ENCODE data around the gene MFSD6. TPM values are rescaled to one million over a fixed set of nuclear protein-coding genes. Genes with fewer than 3 reads are reported as not detected.

MFSD6 gene
- polyA plus RNA-seq, 1 of the 3 experiments (the other 2 are of a cell fraction): 15.1 TPM

- peaks cover 0 to 12% of the 10 kb centered on the region in 2 experiments for H3K36me3 ChIP-seq (replicated peaks in 1 of 2; ENCODE audit: control insufficient read depth in 1 of 2, insufficient read depth in 2 of 2, low read length in 1 of 2)
- H3F3A ChIP-seq (replicated peaks; ENCODE audit: insufficient read depth): no peaks in the 10 kb centered on the region
- H3K27ac ChIP-seq (ENCODE audit: low read depth in 2 of 2, low read length in 1 of 2): no peak overlapping the region
- no peak for TF ChIP-seq RAD21 (IDR thresholded peaks at IDR 0.05; ENCODE audit: low read length)
- no peak for TF ChIP-seq GABPA (IDR thresholded peaks at IDR 0.05; ENCODE audit: low read depth)
- TF ChIP-seq ZBTB33 (IDR thresholded peaks at IDR 0.05; ENCODE audit: borderline replicate concordance, low read depth): no peak
- TF ChIP-seq MEF2A (IDR thresholded peaks at IDR 0.05; ENCODE audit: borderline replicate concordance, low read depth): no peak
- no peak for TF ChIP-seq NFIC (IDR thresholded peaks at IDR 0.05; ENCODE audit: borderline replicate concordance)
- no peak for TF ChIP-seq TAF1 (IDR thresholded peaks at IDR 0.05; ENCODE audit: borderline replicate concordance, low read depth, low read length)
- TF ChIP-seq TEAD4 (IDR thresholded peaks at IDR 0.05; ENCODE audit: borderline replicate concordance, insufficient read depth): no peak
- TF ChIP-seq JUND (IDR thresholded peaks at IDR 0.05): no peak
- no peak for TF ChIP-seq FOXM1 (IDR thresholded peaks at IDR 0.05; ENCODE audit: low read depth)
- TF ChIP-seq POLR2AphosphoS5 (IDR thresholded peaks at IDR 0.05; ENCODE audit: low read depth, low read length): no peak
- no peak for TF ChIP-seq EZH2phosphoT487 (IDR thresholded peaks at IDR 0.05; ENCODE audit: borderline replicate concordance, low read depth)
- TF ChIP-seq IRF3 (IDR thresholded peaks at IDR 0.05; ENCODE audit: low read depth, low read length): no peak
- no peak overlapping the region for H2AFZ ChIP-seq (ENCODE audit: low read depth)
- H4K20me1 ChIP-seq (ENCODE audit: insufficient read depth): no peaks in the 10 kb centered on the region
- ChIA-PET POLR2A (no interaction called here), CTCF (interaction anchor here (1.7 kb wide), 1 partner anchor 71 kb away, joined by 5 read pairs; no protein-coding TSS in a partner anchor)
- H3K4me2 ChIP-seq: no peak overlapping the region
- no peaks in the 10 kb centered on the region for H3K27me3 ChIP-seq (ENCODE audit: insufficient read depth)
- no peaks in the 10 kb centered on the region for H3K79me2 ChIP-seq (ENCODE audit: insufficient read depth)
- no peak overlapping the region for H3K4me3 ChIP-seq (ENCODE audit: low read depth in 2 of 2, low read length in 1 of 2)
- peaks cover 0 to 13% of the 10 kb centered on the region in 2 experiments; a peak in 2 of 4 replicates for H3K4me1 ChIP-seq (ENCODE audit: control insufficient read depth in 1 of 2, insufficient read depth in 2 of 2, low read depth in 1 of 2, low read length in 1 of 2)
- no peaks in the 10 kb centered on the region for H3K9me2 ChIP-seq
- no peaks in the 10 kb centered on the region for H3K9me3 ChIP-seq
- H3K9ac ChIP-seq: no peak overlapping the region
- no peak for DNase-seq
These were observed 32.0 kb downstream of the MFSD6 start for GRCh38 chr2:190440113-190440512.

- no peaks in the 10 kb centered on the region for H4K20me1 ChIP-seq (ENCODE audit: insufficient read depth)
- DNase-seq: no peak
- H3K9me2 ChIP-seq: no peaks in the 10 kb centered on the region
- peaks cover 0 to 23% of the 10 kb centered on the region in 2 experiments; a peak in 2 of 4 replicates for H3K4me1 ChIP-seq (ENCODE audit: control insufficient read depth in 1 of 2, insufficient read depth in 2 of 2, low read depth in 1 of 2, low read length in 1 of 2)
- no peak overlapping the region for H3K9ac ChIP-seq
- no peaks in the 10 kb centered on the region for H3F3A ChIP-seq (replicated peaks; ENCODE audit: insufficient read depth)
- H3K27ac ChIP-seq (ENCODE audit: low read depth in 2 of 2, low read length in 1 of 2): no peak overlapping the region
- no peak overlapping the region for H3K4me3 ChIP-seq (ENCODE audit: low read depth in 2 of 2, low read length in 1 of 2)
- H3K9me3 ChIP-seq: no peaks in the 10 kb centered on the region
- H2AFZ ChIP-seq (ENCODE audit: low read depth): no peak overlapping the region
- H3K36me3 ChIP-seq (replicated peaks in 1 of 2; ENCODE audit: control insufficient read depth in 1 of 2, insufficient read depth in 2 of 2, low read length in 1 of 2): peaks cover 0 to 7% of the 10 kb centered on the region in 2 experiments
- no peaks in the 10 kb centered on the region for H3K27me3 ChIP-seq (ENCODE audit: insufficient read depth)
- WGBS (ENCODE audit: low lambda C conversion rate): 94% methylated on average over 4 of the region's 4 CpGs
- ChIA-PET POLR2A (no interaction called here), CTCF (interaction anchor here (0.8 kb wide), 1 partner anchor 113 kb away, joined by 3 read pairs; no protein-coding TSS in a partner anchor)
- no peak overlapping the region for H3K4me2 ChIP-seq
- no peaks in the 10 kb centered on the region for H3K79me2 ChIP-seq (ENCODE audit: insufficient read depth)
- TF ChIP-seq RAD21 (IDR thresholded peaks at IDR 0.05; ENCODE audit: low read length) (no peak), SIN3A (IDR thresholded peaks at IDR 0.05; ENCODE audit: borderline replicate concordance, low read depth, low read length) (no peak), GABPA (IDR thresholded peaks at IDR 0.05; ENCODE audit: low read depth) (no peak), USF2 (IDR thresholded peaks at IDR 0.05; ENCODE audit: borderline replicate concordance, low read depth, low read length) (no peak), TCF12 (IDR thresholded peaks at IDR 0.05) (no peak), EZH2phosphoT487 (IDR thresholded peaks at IDR 0.05; ENCODE audit: borderline replicate concordance, low read depth) (no peak), RCOR1 (IDR thresholded peaks at IDR 0.05; ENCODE audit: low read length) (no peak), ZBTB33 (IDR thresholded peaks at IDR 0.05; ENCODE audit: borderline replicate concordance, low read depth) (no peak), ELF1 (IDR thresholded peaks at IDR 0.05) (no peak), TAF1 (IDR thresholded peaks at IDR 0.05; ENCODE audit: borderline replicate concordance, low read depth, low read length) (no peak), FOXM1 (IDR thresholded peaks at IDR 0.05; ENCODE audit: low read depth) (no peak), REST (IDR thresholded peaks at IDR 0.05; ENCODE audit: low read depth, low read length) (no peak)
These were observed 33.4 kb downstream of the MFSD6 start for GRCh38 chr2:190441564-190441963.
